HG03558 (cell line): ENCODE data around the gene TUBGCP3.

Experiments
- ATAC-seq: cut with Tn5 transposase; IDR thresholded peaks from one replicate; pipeline ENCODE4 v1.9.1; 2021; ENCODE audit warnings: moderate number of reproducible peaks; ENCODE audit not compliant: unreplicated experiment; ENCODE audit errors: extremely low read depth

TUBGCP3 gene

GRCh38 chr13:112446347-112446861, 141.5 kb downstream of the TUBGCP3 start:
- ATAC-seq: no peak

- ATAC-seq: no peak
Measured at GRCh38 chr13:112445411-112446271, 142.3 kb downstream of the TUBGCP3 start.

DNA sequence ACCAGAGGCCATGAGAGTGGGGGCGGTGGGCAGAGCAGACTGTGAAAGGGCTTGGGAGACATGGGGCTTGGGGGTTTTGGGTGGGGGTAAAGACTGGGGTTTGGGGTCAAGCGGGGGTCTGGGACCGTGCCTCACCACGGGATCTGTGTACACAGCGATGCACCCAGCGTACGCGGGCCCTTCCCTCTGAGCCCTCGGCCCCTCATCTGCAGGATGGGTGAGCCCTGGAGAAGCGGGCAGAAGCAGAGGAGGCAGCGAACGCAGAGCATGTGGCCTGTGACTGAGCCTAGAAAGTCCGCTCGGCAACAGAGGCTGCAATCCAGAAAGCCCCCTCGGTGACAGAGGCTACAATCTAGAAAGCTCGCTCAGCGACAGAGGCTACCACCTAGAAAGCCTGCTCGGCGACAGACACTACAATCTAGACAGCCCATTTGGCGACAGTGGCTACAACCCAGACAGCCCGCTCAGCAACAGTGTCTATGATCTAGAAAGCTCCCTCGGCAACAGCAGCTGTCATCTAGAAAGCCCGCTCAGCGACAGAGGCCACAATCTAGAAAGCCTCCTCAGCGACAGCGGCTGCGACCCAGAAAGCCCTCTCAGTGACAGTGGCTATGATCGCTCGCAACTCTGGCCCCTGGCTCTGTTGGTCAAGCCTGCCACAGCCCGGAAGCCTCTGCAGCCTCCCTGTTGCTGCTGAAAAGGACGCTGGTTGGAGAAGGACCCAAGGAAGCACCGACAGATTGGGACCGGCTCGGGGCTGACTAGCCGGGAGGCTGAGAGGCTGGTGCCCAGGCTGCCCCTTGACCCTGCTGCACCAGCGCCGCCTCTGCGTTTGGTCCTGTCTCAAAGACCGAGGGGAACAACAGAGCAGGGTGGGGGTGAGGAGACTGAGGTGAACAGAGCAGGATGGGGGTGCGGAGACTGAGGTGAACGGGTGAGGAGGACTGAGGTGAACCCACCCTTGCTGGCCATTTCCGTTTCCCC, 143.2 kb downstream of the TUBGCP3 start:
- no peak for ATAC-seq

GRCh38 chr13:112443995-112444311, 144.0 kb downstream of the TUBGCP3 start:
- no peak for ATAC-seq

DNA sequence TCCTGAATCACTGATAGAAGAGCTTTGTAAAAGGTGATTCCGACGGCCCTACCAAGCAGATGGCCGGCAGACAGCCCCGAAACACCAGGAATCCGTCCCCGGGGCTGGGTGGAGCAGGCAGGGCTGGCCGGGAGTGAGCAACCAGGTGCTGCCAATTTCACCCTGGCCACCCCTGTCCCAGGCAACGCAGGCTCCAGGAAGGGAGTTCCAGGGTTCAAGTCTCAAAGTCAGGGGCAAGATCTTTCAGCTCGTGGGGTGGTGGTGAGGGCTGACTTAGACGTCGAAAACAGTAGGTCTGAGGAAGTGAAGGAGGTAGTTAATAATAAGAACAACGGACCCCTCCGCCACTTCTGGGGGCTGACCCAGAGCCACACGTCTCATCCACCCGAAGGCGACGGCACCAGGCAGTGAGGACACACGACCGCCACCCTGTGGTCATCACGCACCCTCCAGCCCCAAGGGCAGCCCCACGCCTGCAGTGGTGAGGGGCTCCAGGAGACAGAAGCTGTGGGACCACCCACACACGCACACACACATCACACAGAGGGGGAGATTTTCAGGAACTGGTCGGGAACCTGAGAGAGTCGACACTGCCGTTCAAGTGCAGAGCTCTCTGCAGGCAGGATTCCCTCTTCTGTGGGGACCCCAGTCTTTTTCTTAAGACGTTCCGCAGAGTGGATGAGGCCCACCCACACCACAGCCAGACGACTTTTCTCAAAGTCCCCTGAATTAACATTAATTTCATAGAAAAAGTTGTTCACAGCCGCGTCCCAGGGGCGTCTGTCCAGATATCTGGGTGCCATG, 144.6 kb downstream of the TUBGCP3 start:
- ATAC-seq: no peak

- ATAC-seq: no peak
Measured at GRCh38 chr13:112442483-112443090, 145.4 kb downstream of the TUBGCP3 start.

DNA sequence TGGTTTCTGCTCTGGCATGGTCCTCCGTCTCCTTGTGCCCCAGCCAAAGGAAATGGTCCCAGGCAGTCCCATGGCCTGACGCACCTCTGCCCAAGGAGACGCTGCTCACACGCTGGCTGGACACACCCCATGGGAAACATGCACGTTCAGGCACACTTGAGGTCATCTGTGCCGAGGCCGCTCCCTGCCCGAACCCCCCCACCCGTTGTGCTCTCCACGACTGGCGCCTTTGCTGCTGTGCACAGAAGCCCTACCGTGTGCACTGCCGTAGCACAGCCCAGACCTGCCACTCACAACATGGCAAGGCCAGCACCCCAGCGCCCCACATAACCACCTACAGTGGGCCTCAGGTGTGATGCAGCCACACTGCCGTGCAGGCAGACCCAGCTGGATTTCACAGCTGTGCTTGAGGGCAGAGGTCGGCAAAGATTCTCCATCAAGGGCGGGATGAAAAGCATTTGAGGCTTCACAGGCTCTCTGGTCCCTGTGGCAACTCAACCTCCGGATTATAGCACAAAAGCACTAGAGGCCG, 146.1 kb downstream of the TUBGCP3 start:
- ATAC-seq: no peak

DNA sequence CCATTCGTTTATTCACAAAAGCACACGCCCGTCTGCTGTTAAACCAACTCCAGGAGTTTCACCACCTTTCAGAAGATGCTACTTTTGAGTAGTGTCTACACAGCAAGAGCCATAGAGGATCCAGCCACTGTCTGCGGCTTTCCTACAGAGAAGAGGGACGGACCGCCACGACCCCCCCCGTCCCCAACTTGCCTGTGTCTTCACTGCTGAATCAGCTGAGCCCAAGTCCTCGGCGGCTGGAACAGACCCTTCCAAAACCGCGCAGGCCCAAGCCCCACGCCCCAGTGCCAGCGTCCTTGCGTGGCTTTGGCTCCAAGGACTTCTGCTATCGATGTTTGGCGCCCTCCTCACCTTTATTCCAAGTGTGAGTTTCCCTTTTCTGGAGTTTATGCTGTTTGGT, 146.7 kb downstream of the TUBGCP3 start:
- ATAC-seq: no peak

GRCh38 chr13:112438515-112438914, 149.4 kb downstream of the TUBGCP3 start:
- ATAC-seq: no peak

DNA sequence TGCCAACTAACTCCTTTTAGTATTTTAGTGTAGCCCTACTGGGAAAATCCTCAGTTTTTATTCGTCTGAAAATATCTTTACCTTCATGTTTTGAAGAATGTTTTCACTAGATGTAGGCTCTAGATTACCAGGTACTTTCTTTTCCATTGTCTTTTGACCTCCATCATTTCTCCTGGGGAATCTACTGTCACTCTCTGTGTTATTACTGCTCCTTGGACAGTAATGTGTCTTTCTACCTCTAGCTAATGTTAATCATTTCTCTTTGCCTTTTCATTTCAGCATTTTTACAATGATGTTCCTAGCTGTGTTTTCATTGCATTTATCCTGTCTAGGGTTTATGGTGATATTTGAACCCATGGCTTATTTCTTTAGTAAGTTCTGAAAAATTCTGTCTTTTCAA, 149.9 kb downstream of the TUBGCP3 start:
- ATAC-seq: no peak

- ATAC-seq: no peak
Measured at GRCh38 chr13:112435973-112436372, 152.0 kb downstream of the TUBGCP3 start.
